Peyer's patch (tissue), 4 donors: ENCODE results near the gene SLC6A18.
"Not testable (repeated sequence)": the region's sequence is repeated elsewhere in the genome, so short reads cannot be mapped to it uniquely, and the experiment has no call there.

ENCODE experiments used
- CTCF ChIP-seq, 6 experiments: fragments of 450-650 bp in 4 of 6; fragments of 200-600 bp in 2 of 6; sonication (generic) in 1 of 6; IDR thresholded peaks; one replicate each; pipeline ENCODE4 v1.5.1; 2017 to 2019; ENCODE audit warnings: antibody characterized with exemption in 6 of 6, mild to moderate bottlenecking in 3 of 6, moderate library complexity in 1 of 6
- POLR2A ChIP-seq, 2 donors: fragments of 450-650 bp; IDR thresholded peaks; one replicate each; pipeline ENCODE4 v1.5.1; 2017; ENCODE audit warnings: antibody characterized with exemption in 2 of 2, mild to moderate bottlenecking in 2 of 2, moderate library complexity in 2 of 2

- not testable (repeated sequence) for TF ChIP-seq CTCF, POLR2A (IDR thresholded peaks at IDR 0.05)
Measured at GRCh38 chr5:1282993-1283728, 58.0 kb downstream of the SLC6A18 start.
